H9 (cell line): ENCODE measurements around the gene HOXD13. TPM values are rescaled to one million over a fixed set of nuclear protein-coding genes. Genes with fewer than 3 reads are reported as not detected.

ENCODE experiments used
- DNase-seq: peaks from one replicate; pipeline ENCODE4 v3.0.0-alpha.2; 2017
- H2AFZ ChIP-seq: one replicate; pipeline ENCODE4 v1.6.1; 2013; ENCODE audit warnings: mild to moderate bottlenecking, low read length, control low read depth, moderate library complexity
- H2AK5ac ChIP-seq: 2 replicates; pipeline ENCODE4 v1.6.1; 2013; ENCODE audit warnings: low read length, control low read depth, mixed read lengths; ENCODE audit not compliant: insufficient read length
- H2BK120ac ChIP-seq: one replicate; pipeline ENCODE4 v1.6.1; 2013; ENCODE audit warnings: low read depth, mild to moderate bottlenecking, low read length, control low read depth, inconsistent platforms; ENCODE audit not compliant: poor library complexity, severe bottlenecking
- H2BK12ac ChIP-seq: 2 replicates; pipeline ENCODE4 v1.6.1; 2013; ENCODE audit warnings: low read length, control low read depth, mixed read lengths, low read depth; ENCODE audit not compliant: insufficient read length
- H2BK15ac ChIP-seq: 2 replicates; pipeline ENCODE4 v1.6.1; 2013; ENCODE audit warnings: low read depth, low read length, control low read depth
- H2BK20ac ChIP-seq: one replicate; pipeline ENCODE4 v1.6.1; 2013; ENCODE audit warnings: low read depth, mild to moderate bottlenecking, low read length, control low read depth, inconsistent platforms; ENCODE audit not compliant: poor library complexity, severe bottlenecking
- H2BK5ac ChIP-seq: 2 replicates; pipeline ENCODE4 v1.6.1; 2013; ENCODE audit warnings: low read length, control low read depth, mixed read lengths; ENCODE audit not compliant: insufficient read length
- H3K14ac ChIP-seq: 2 replicates; pipeline ENCODE4 v1.6.1; 2013; ENCODE audit warnings: low read length, control low read depth; ENCODE audit not compliant: insufficient read depth
- H3K18ac ChIP-seq: 2 replicates; pipeline ENCODE4 v1.6.1; 2013; ENCODE audit warnings: low read depth, mild to moderate bottlenecking, mixed read lengths, low read length, control low read depth; ENCODE audit not compliant: insufficient read length
- H3K23ac ChIP-seq: 2 replicates; pipeline ENCODE4 v1.6.1; 2013; ENCODE audit warnings: low read length, control low read depth, mixed read lengths, low read depth; ENCODE audit not compliant: insufficient read length
- H3K23me2 ChIP-seq: 2 replicates; pipeline ENCODE4 v1.6.1; 2013; ENCODE audit warnings: low read depth, mild to moderate bottlenecking, mixed read lengths, low read length, control low read depth; ENCODE audit not compliant: insufficient read length, poor library complexity, severe bottlenecking
- H3K27ac ChIP-seq: 2 replicates; pipeline ENCODE4 v1.5.1; 2013; ENCODE audit warnings: low read length, control low read depth, mixed read lengths, low read depth; ENCODE audit not compliant: insufficient read length
- H3K27me3 ChIP-seq: 2 replicates; pipeline ENCODE4 v1.6.1; 2013; ENCODE audit warnings: low read length, control low read depth, inconsistent platforms; ENCODE audit not compliant: insufficient read depth
- H3K4ac ChIP-seq: 2 replicates; pipeline ENCODE4 v1.6.1; 2013; ENCODE audit warnings: low read depth, mild to moderate bottlenecking, control low read depth, inconsistent platforms, low read length, moderate library complexity
- H3K4me1 ChIP-seq: 2 replicates; pipeline ENCODE4 v1.6.1; 2013; ENCODE audit warnings: low read length, control low read depth, inconsistent platforms; ENCODE audit not compliant: insufficient read depth
- H3K4me2 ChIP-seq: 2 replicates; pipeline ENCODE4 v1.6.1; 2013; ENCODE audit warnings: low read length, control low read depth, mixed read lengths; ENCODE audit not compliant: insufficient read length, insufficient read depth
- H3K56ac ChIP-seq: 2 replicates; pipeline ENCODE4 v1.6.1; 2013; ENCODE audit warnings: low read depth, mild to moderate bottlenecking, mixed read lengths, low read length, control low read depth; ENCODE audit not compliant: insufficient read length
- H3K79me1 ChIP-seq: 2 replicates; pipeline ENCODE4 v1.6.1; 2013; ENCODE audit warnings: low read depth, mild to moderate bottlenecking, moderate library complexity, low read length, control low read depth, inconsistent platforms; ENCODE audit not compliant: insufficient read depth, poor library complexity, severe bottlenecking
- H3K79me2 ChIP-seq: 2 replicates; pipeline ENCODE4 v1.6.1; 2013; ENCODE audit warnings: low read length, control low read depth, inconsistent platforms; ENCODE audit not compliant: insufficient read depth
- H3K9ac ChIP-seq: 2 replicates; pipeline ENCODE4 v1.6.1; 2013; ENCODE audit warnings: low read length, control low read depth, mixed read lengths; ENCODE audit not compliant: insufficient read length; ENCODE audit errors: extremely low read depth
- H3K9me3 ChIP-seq: one replicate; pipeline ENCODE4 v1.6.1; 2013; ENCODE audit warnings: low read depth, low read length, inconsistent platforms; ENCODE audit not compliant: control insufficient read depth
- H3T11ph ChIP-seq: one replicate; pipeline ENCODE4 v1.6.1; 2013; ENCODE audit warnings: mild to moderate bottlenecking, low read length, control low read depth, inconsistent platforms
- H4K20me1 ChIP-seq: one replicate; pipeline ENCODE4 v1.6.1; 2013; ENCODE audit not compliant: control insufficient read depth, insufficient read length, insufficient read depth
- H4K5ac ChIP-seq: 2 replicates; pipeline ENCODE4 v1.6.1; 2013; ENCODE audit warnings: low read depth, mild to moderate bottlenecking, mixed read lengths, low read length, control low read depth; ENCODE audit not compliant: insufficient read length
- H4K8ac ChIP-seq: replicated peaks from 2 replicates; pipeline ENCODE4 v1.6.1; 2013; ENCODE audit warnings: low read length, control low read depth, mixed read lengths, low read depth; ENCODE audit not compliant: insufficient read length
- H4K91ac ChIP-seq: 2 replicates; pipeline ENCODE4 v1.6.1; 2013; ENCODE audit warnings: low read depth, mild to moderate bottlenecking, moderate library complexity, mixed read lengths, low read length, control low read depth; ENCODE audit not compliant: insufficient read length
- H3K27ac Mint-ChIP-seq, 3 experiments: 2 replicates in 2 of 3; 3 replicates in 1 of 3; pipeline ENCODE4 v1.8.0; 2020 to 2021; ENCODE audit warnings: mixed read lengths in 3 of 3, mild to moderate bottlenecking in 1 of 3, moderate library complexity in 1 of 3
- H3K27me3 Mint-ChIP-seq: 2 replicates; pipeline ENCODE4 v1.8.0; 2021; ENCODE audit warnings: low read depth, mild to moderate bottlenecking, moderate library complexity, mixed read lengths
- H3K36me3 Mint-ChIP-seq, 3 experiments: 2 replicates in 2 of 3; 3 replicates in 1 of 3; pipeline ENCODE4 v1.8.0; 2020 to 2021; ENCODE audit warnings: low read depth in 3 of 3, mixed read lengths in 3 of 3; ENCODE audit not compliant: insufficient read depth in 1 of 3
- H3K4me1 Mint-ChIP-seq, 2 experiments: 2 replicates each; pipeline ENCODE4 v1.8.0; 2020; ENCODE audit warnings: mixed read lengths in 2 of 2
- H3K4me3 Mint-ChIP-seq, 2 experiments: 2 replicates in 1 of 2; 3 replicates in 1 of 2; pipeline ENCODE4 v1.8.0; 2020 to 2021; ENCODE audit warnings: mild to moderate bottlenecking in 2 of 2, mixed read lengths in 2 of 2, moderate library complexity in 1 of 2
- H3K9me3 Mint-ChIP-seq, 2 experiments: 2 replicates in 1 of 2; 3 replicates in 1 of 2; pipeline ENCODE4 v1.8.0; 2020; ENCODE audit warnings: mild to moderate bottlenecking in 2 of 2, mixed read lengths in 2 of 2, moderate library complexity in 1 of 2
- CTCF ChIP-seq: fragments of 200-600 bp; sonication (generic); conservative IDR thresholded peaks from 3 replicates; pipeline ENCODE4 v1.8.0; 2021; ENCODE audit warnings: antibody characterized with exemption, mild to moderate bottlenecking
- WGBS: extraction: QIAGEN DNeasy Blood & Tissue Kit; methylation state at CpG from one replicate; pipeline ENCODE4 v1.1.7; 2013; ENCODE audit warnings: missing lambda C conversion rate, low lambda C conversion rate, mixed read lengths; ENCODE audit not compliant: insufficient read length; ENCODE audit errors: extremely low coverage; 5-methylcytosine and 5-hydroxymethylcytosine counted together
- total RNA-seq: library from RNA; stranded (reverse); gene quantifications from 2 replicates; pipeline ENCODE4 v1.2.1, GENCODE V29; 2021

HOXD13 gene
- total RNA-seq, 1 experiment from 2014 or later, result not detected

- Histone ChIP-seq H3T11ph (no peak overlapping the region), H2AK5ac (no peak overlapping the region), H3K18ac (no peak overlapping the region), H3K79me1 (no peaks in the 10 kb centered on the region), H2BK12ac (no peak overlapping the region), H4K20me1 (no peaks in the 10 kb centered on the region), H3K56ac (no peak overlapping the region), H3K79me2 (no peaks in the 10 kb centered on the region), H2BK120ac (no peak overlapping the region), H2AFZ (no peak overlapping the region), H4K5ac (no peak overlapping the region), H2BK5ac (no peak overlapping the region), H3K9ac (no peak overlapping the region), H3K4ac (no peak overlapping the region), H4K91ac (no peak overlapping the region), H3K27ac (no peak overlapping the region), H3K4me1 (no peaks in the 10 kb centered on the region), H3K9me3 (no peaks in the 10 kb centered on the region), H3K27me3 (peaks cover 93% of the 10 kb centered on the region), H4K8ac (no peak overlapping the region), H3K23me2 (no peaks in the 10 kb centered on the region), H2BK20ac (no peak overlapping the region), H2BK15ac (no peak overlapping the region), H3K23ac (no peak overlapping the region), H3K4me2 (peak overlapping the region; percentile 18), H3K14ac (no peak overlapping the region)
- Mint-ChIP-seq H3K27me3 (peaks cover 96% of the 10 kb centered on the region), H3K27ac (no peak overlapping the region), H3K36me3 (no peaks in the 10 kb centered on the region; a peak in 2 of 7 replicates), H3K4me1 (peaks cover 14 to 38% of the 10 kb centered on the region in 2 experiments), H3K9me3 (peaks cover 5 to 20% of the 10 kb centered on the region in 2 experiments), H3K4me3 (peak overlapping the region; percentile 25 to 75; a peak in 4 of 5 replicates)
- no peak for TF ChIP-seq CTCF
- DNase-seq, result no peak
- WGBS, result no CpG with 5 or more reads among the region's 25 CpGs
These were observed 13.4 kb downstream of the HOXD13 start for GRCh38 chr2:176105730-176106580.
